Activated CD8-positive, alpha-beta memory T cell treated with anti-CD3 and anti-CD28 coated beads, Interleukin-2, amount 10 ng/mL, durations not matched to agents 7 days and 5 days (primary cell): ENCODE measurements around the gene NOL6. TPM values are rescaled to one million over a fixed set of nuclear protein-coding genes. Genes with fewer than 3 reads are reported as not detected.

Experiments used
- ATAC-seq: fragments of 150-1000 bp; cut with Tn5 transposase; one replicate; pipeline ENCODE4 v1.10.0; 2021; ENCODE audit warnings: moderate library complexity
- CTCF ChIA-PET: fragments of 350-600 bp; sonication (Branson Sonifier 250); formaldehyde crosslinking; loops from one replicate; lab custom pipeline; 2021; ENCODE audit warnings: antibody characterized with exemption; lab: Charles Lee
- DNase-seq: peaks from one replicate; pipeline ENCODE4 v3.0.0-alpha.2; 2020
- H3K27ac Mint-ChIP-seq: one replicate; pipeline ENCODE4 v1.8.0; 2021; ENCODE audit warnings: mild to moderate bottlenecking, mixed read lengths
- H3K27me3 Mint-ChIP-seq: one replicate; pipeline ENCODE4 v1.8.0; 2021; ENCODE audit warnings: mixed read lengths
- H3K36me3 Mint-ChIP-seq: one replicate; pipeline ENCODE4 v1.8.0; 2021; ENCODE audit warnings: mild to moderate bottlenecking, mixed read lengths
- H3K4me1 Mint-ChIP-seq: one replicate; pipeline ENCODE4 v1.8.0; 2021; ENCODE audit warnings: mixed read lengths
- H3K4me3 Mint-ChIP-seq: one replicate; pipeline ENCODE4 v1.8.0; 2021; ENCODE audit warnings: mild to moderate bottlenecking, moderate library complexity, mixed read lengths
- H3K9me3 Mint-ChIP-seq: one replicate; pipeline ENCODE4 v1.8.0; 2022; ENCODE audit warnings: low read depth, mixed read lengths
- total RNA-seq, 2 experiments: library from RNA; stranded (reverse); gene quantifications; one replicate each; pipeline ENCODE4 v1.2.3, GENCODE V29; 2021

The NOL6 gene
- total RNA-seq, 2 experiments from 2014 or later = 34.3 to 43.1 TPM

DNA sequence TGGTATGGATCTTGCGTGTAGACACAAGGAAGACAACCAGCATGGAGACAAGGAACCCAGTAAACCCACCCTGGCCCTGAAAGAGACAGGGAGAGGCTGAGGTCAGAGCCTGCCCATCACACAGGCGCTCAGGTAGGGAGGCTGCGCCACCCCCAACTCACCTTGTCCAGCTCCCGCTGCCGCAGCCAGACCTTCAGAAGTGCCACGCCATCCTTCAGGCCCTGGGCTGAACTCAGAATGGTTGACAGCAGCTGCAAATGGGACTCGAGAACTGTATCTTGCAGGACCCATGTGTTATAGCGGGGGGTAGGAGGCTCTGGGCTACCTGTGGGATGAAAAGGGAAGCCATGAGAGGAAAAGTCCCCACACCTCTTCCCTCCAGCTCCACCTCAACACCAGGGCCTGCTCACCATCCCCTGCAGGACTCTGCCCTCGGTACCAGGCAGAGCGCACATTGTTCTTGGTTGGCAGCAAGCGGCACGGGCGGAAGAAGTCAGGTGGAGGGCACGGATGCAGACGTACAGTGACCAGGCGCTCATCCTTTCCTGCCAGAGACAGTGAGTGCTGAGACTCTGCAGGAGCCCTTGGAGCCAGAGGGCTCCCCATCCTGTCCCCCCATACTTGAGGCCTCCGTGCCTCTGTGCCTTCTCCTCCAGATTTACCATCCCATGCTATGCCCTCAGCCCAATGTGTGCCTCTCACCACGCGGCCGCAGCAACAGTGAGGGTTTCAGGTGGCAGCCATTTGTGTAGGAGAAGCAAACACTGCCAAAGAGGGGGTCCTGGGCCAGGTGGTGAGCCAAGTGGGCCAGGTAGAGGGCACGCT is 4.7 kb downstream of the NOL6 start:
- H3K9me3 Mint-ChIP-seq = no peaks in the 10 kb centered on the region
- H3K36me3 Mint-ChIP-seq = peaks cover 27% of the 10 kb centered on the region
- no peak for ATAC-seq

GRCh38 chr9:33468215-33468730 is 5.5 kb downstream of the NOL6 start:
- DNase-seq (no peak), ATAC-seq (no peak)
- H3K4me1 Mint-ChIP-seq = peaks cover 21% of the 10 kb centered on the region
- peaks cover 26% of the 10 kb centered on the region for H3K36me3 Mint-ChIP-seq
- CTCF ChIA-PET = interaction anchor here (1.0 to 18.1 kb wide), 7 partner anchors 8 to 94 kb away, joined by 4 to 233 read pairs (median 14); partner anchors contain the start of genes AQP3 and AQP7
- H3K27ac Mint-ChIP-seq = no peak overlapping the region
- H3K4me3 Mint-ChIP-seq = no peak overlapping the region
- no peaks in the 10 kb centered on the region for H3K27me3 Mint-ChIP-seq
- no peaks in the 10 kb centered on the region for H3K9me3 Mint-ChIP-seq

More for the DNA sequence above, 4.7 kb downstream of the NOL6 start:
- H3K4me1 Mint-ChIP-seq = peaks cover 26% of the 10 kb centered on the region
- H3K27me3 Mint-ChIP-seq = no peaks in the 10 kb centered on the region
- no peak overlapping the region for H3K27ac Mint-ChIP-seq
- no peak for DNase-seq
- CTCF ChIA-PET = interaction anchor here (0.8 to 18.1 kb wide), 4 partner anchors 19 to 94 kb away, joined by 3 to 233 read pairs (median 4); partner anchors contain the start of gene AQP3
- H3K4me3 Mint-ChIP-seq = no peak overlapping the region

DNA sequence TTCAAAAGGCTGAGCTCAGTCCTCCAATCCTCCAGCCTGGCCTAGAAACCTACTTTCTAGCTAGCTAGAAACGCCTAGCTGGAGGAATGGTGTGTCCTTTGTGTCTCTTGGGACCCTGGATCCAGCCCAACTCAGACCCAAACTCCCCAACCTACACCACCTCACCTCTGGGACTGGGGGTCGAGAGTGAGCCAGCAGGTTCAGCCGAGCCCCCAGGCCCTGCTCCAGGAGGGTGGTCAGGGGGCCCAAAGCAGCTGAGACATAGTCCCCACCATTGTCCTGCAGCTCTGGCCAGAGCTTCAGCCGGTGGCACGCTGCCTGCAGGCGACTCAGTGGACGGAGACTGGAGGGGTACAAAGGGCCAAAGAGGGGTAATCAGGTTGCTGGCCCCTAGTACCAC is 6.2 kb downstream of the NOL6 start:
- Mint-ChIP-seq H3K36me3 (peaks cover 27% of the 10 kb centered on the region), H3K4me1 (peaks cover 15% of the 10 kb centered on the region), H3K27ac (no peak overlapping the region), H3K27me3 (no peaks in the 10 kb centered on the region), H3K4me3 (no peak overlapping the region), H3K9me3 (no peaks in the 10 kb centered on the region)
- no peak for ATAC-seq
- CTCF ChIA-PET = interaction anchor here (1.0 to 18.1 kb wide), 14 partner anchors 9 to 170 kb away, joined by 3 to 233 read pairs (median 9); partner anchors contain the start of genes AQP3 and AQP7
- no peak for DNase-seq

DNA sequence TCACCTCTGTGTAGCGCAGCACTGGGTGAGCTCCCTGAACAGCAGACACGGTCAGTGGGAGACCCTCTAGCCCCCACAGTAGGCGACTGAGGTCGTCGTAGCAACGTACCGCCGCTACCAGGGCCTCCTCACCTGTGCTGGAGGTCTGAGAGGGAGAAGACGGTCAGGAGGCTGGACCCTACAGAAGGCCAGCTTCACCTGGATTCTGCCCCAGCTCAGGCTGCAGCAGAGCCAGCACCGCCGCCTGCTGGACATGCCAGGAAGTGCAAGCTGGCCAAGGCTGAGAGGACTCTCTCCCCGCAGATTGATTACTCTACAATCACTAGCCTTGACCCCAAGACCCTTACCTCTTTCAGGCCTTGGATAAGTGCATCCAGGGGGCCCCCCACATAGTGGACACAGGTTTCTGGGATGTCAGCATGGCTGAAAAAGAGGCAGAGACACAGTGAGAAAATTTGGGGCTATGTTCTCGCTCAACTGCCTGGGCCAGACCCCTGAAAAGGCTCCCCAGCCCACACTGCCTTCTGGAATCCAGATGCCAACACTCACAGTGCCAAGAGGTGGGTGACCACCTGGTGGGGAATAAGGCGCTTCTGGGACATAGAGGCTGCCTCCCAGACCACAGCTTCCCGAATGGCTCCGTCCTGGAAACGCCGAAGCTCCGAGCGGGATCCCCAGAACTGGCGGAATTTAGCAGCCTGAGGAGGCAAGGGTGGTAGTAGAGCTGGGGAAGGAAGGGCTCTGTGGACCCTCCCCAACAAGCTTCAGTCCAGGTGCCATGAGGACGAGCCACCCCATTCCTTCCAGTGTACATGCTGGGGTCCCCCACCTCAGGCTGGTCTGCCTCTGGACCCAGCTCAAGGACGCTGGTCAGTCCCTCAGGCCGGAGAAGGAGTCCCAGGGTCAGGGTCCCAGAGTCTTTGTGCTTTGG is 6.9 kb downstream of the NOL6 start:
- CTCF ChIA-PET = interaction anchor here (0.6 to 18.1 kb wide), 30 partner anchors 9 to 180 kb away, joined by 3 to 233 read pairs (median 6); partner anchors contain the start of genes ANKRD18B, AQP3 and AQP7
- Mint-ChIP-seq H3K4me3 (no peak overlapping the region), H3K36me3 (peaks cover 29% of the 10 kb centered on the region), H3K4me1 (peaks cover 8% of the 10 kb centered on the region), H3K9me3 (no peaks in the 10 kb centered on the region), H3K27ac (no peak overlapping the region), H3K27me3 (no peaks in the 10 kb centered on the region)
- ATAC-seq (peak; percentile 81), DNase-seq (peak; percentile 78)

GRCh38 chr9:33465596-33466564 is 7.8 kb downstream of the NOL6 start:
- CTCF ChIA-PET = interaction anchor here (0.8 to 18.1 kb wide), 26 partner anchors 8 to 179 kb away, joined by 3 to 233 read pairs (median 6); partner anchors contain the start of genes ANKRD18B, AQP3 and AQP7
- no peak overlapping the region for H3K4me3 Mint-ChIP-seq
- H3K27ac Mint-ChIP-seq = no peak overlapping the region
- H3K4me1 Mint-ChIP-seq = peaks cover 1% of the 10 kb centered on the region
- no peaks in the 10 kb centered on the region for H3K27me3 Mint-ChIP-seq
- DNase-seq (no peak), ATAC-seq (peak; percentile 31)
- H3K9me3 Mint-ChIP-seq = no peaks in the 10 kb centered on the region
- H3K36me3 Mint-ChIP-seq = peaks cover 22% of the 10 kb centered on the region

- no peaks in the 10 kb centered on the region for H3K27me3 Mint-ChIP-seq
- H3K4me1 Mint-ChIP-seq = no peaks in the 10 kb centered on the region
- H3K27ac Mint-ChIP-seq = no peak overlapping the region
- no peak overlapping the region for H3K4me3 Mint-ChIP-seq
- H3K9me3 Mint-ChIP-seq = no peaks in the 10 kb centered on the region
- ATAC-seq (no peak), DNase-seq (no peak)
- H3K36me3 Mint-ChIP-seq = peaks cover 19% of the 10 kb centered on the region
- CTCF ChIA-PET = interaction anchor here (0.9 to 18.1 kb wide), 8 partner anchors 8 to 178 kb away, joined by 3 to 233 read pairs (median 34); partner anchors contain the start of genes AQP3, AQP7 and NOL6
Measured at GRCh38 chr9:33465096-33465495, 8.6 kb downstream of the NOL6 start.

- H3K36me3 Mint-ChIP-seq = peaks cover 11% of the 10 kb centered on the region
Measured at GRCh38 chr9:33464045-33464636, 9.6 kb downstream of the NOL6 start.

DNA sequence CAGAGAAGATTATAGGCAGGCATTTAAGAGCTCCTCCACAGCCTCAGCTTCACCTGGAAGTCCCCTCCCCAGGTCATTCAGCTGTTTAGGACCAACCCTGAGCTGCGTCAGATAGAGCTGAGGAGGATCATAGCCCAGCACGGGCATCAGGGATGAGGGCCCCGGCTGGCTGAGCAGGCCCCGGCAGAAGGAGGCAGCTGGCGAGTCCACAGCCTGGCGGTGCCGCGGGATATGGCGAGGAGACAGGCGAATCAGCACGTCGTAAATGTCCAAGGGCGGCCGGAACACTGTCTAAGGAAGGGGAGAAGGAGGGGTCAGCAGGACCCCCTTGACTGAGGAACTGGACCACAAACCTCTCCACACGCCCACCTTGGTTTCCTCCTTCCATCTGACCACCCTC is 10.6 kb downstream of the NOL6 start:
- ATAC-seq (no peak), DNase-seq (no peak)
- CTCF ChIA-PET = interaction anchor here (1.2 to 18.1 kb wide), 6 partner anchors 13 to 89 kb away, joined by 3 to 233 read pairs (median 66); partner anchors contain the start of genes AQP3 and AQP7
- Mint-ChIP-seq H3K4me3 (no peak overlapping the region), H3K27me3 (no peaks in the 10 kb centered on the region), H3K4me1 (peaks cover 13% of the 10 kb centered on the region), H3K36me3 (peaks cover 11% of the 10 kb centered on the region), H3K9me3 (no peaks in the 10 kb centered on the region), H3K27ac (no peak overlapping the region)

More at GRCh38 chr9:33464045-33464636, 9.6 kb downstream of the NOL6 start:
- Mint-ChIP-seq H3K27me3 (no peaks in the 10 kb centered on the region), H3K9me3 (no peaks in the 10 kb centered on the region), H3K4me1 (peaks cover 5% of the 10 kb centered on the region), H3K4me3 (no peak overlapping the region), H3K27ac (no peak overlapping the region)
- DNase-seq (no peak), ATAC-seq (no peak)
- CTCF ChIA-PET = interaction anchor here (0.9 to 18.1 kb wide), 11 partner anchors 7 to 105 kb away, joined by 3 to 233 read pairs (median 4); partner anchors contain the start of genes AQP3, AQP7 and NOL6

DNA sequence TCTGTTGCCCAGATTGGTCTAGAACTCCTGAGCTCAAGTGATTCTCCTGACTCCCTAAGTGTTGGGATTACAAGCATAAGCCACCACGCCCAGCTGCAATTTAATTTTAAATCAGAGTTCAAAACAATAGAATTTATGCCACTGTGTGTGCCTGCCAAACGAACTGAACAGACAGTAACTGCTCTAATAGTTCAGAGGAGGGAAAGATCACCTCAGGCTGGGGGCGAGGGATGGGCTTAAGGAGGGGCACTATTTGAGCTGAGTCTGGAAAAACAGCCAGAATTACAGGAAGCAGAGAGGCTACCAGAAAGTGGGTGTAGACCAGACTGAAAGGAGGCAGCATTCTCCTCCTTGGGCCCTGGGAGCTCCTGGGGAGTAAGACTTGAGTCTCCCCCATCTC is 12.2 kb downstream of the NOL6 start:
- Mint-ChIP-seq H3K4me3 (no peak overlapping the region), H3K36me3 (peaks cover 11% of the 10 kb centered on the region), H3K9me3 (no peaks in the 10 kb centered on the region), H3K27ac (no peak overlapping the region), H3K4me1 (peaks cover 26% of the 10 kb centered on the region), H3K27me3 (no peaks in the 10 kb centered on the region)
- CTCF ChIA-PET = interaction anchor here (5.3 to 18.1 kb wide), 2 partner anchors 11 to 46 kb away, joined by 24 to 233 read pairs; partner anchors contain the start of gene AQP3
- no peak for DNase-seq
- no peak for ATAC-seq

GRCh38 chr9:33460854-33461253 is 12.9 kb downstream of the NOL6 start:
- H3K27ac Mint-ChIP-seq = no peak overlapping the region
- H3K36me3 Mint-ChIP-seq = peaks cover 8% of the 10 kb centered on the region
- DNase-seq = no peak
- no peak for ATAC-seq
- H3K27me3 Mint-ChIP-seq = no peaks in the 10 kb centered on the region
- peaks cover 30% of the 10 kb centered on the region for H3K4me1 Mint-ChIP-seq
- H3K4me3 Mint-ChIP-seq = no peak overlapping the region
- CTCF ChIA-PET = interaction anchor here (0.9 to 18.1 kb wide), 5 partner anchors 10 to 57 kb away, joined by 3 to 233 read pairs (median 13); partner anchors contain the start of genes AQP3 and NOL6
- no peaks in the 10 kb centered on the region for H3K9me3 Mint-ChIP-seq

DNA sequence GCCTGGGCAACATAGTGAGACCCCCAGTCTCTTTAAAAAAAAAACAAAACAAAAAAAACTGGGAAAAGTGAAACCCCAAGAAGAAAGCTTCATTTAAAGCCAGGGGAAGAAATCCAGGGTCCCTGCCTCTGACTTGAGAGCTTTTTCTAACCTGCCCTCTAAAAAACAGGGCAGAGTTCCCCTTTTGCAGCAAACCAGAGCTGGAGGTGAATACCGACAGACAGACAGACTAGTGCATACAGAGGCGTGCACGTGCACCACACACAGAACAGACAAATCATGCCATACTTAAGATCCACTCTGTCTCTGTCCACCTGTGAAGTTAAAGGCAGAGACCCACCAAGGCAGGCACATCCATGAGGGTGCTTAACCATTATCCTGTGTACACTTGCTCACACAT is 14.6 kb downstream of the NOL6 start:
- no peak for DNase-seq
- H3K4me3 Mint-ChIP-seq = no peak overlapping the region
- CTCF ChIA-PET = interaction anchor here (1.1 to 18.1 kb wide), 5 partner anchors 9 to 55 kb away, joined by 4 to 233 read pairs (median 13); partner anchors contain the start of genes AQP3 and NOL6
- H3K9me3 Mint-ChIP-seq = no peaks in the 10 kb centered on the region
- no peak for ATAC-seq
- H3K27ac Mint-ChIP-seq = peak overlapping the region; percentile 10
- H3K27me3 Mint-ChIP-seq = no peaks in the 10 kb centered on the region
- peaks cover 40% of the 10 kb centered on the region for H3K4me1 Mint-ChIP-seq
- peaks cover 5% of the 10 kb centered on the region for H3K36me3 Mint-ChIP-seq
